ENCODE data around the gene KRTAP2-3. TPM values are rescaled to one million over a fixed set of nuclear protein-coding genes. Genes with fewer than 3 reads are reported as not detected.
"Not testable (repeated sequence)": the region's sequence is repeated elsewhere in the genome, so short reads cannot be mapped to it uniquely, and the experiment has no call there.

The KRTAP2-3 gene
- not detected for polyA plus RNA-seq (ENCODE audit: insufficient read length in 10 of 10)
- long read RNA-seq, donor 1, result 0 reads
- long read RNA-seq, donor 2, result 0 reads
- long read RNA-seq, donor 3, result 0 reads
- long read RNA-seq, donor 4, result 0 reads
- long read RNA-seq, donor 5, result 0 reads
- long read RNA-seq, donor 6, result 0 reads
- long read RNA-seq, donor 7, result 0 reads
- long read RNA-seq, donor 8, result 0 reads
- long read RNA-seq, donor 9, result 0 reads

GRCh38 chr17:41060052-41060604 lies at the start of gene KRTAP2-3:
TSS of gene KRTAP2-3 (minus strand) at chr17:41060114. CDS start at chr17:41060050, 64 bp downstream.
- DNase-seq, result peak in 1 of 3 donors; percentile 92

- DNase-seq, result not testable (repeated sequence)
Measured at GRCh38 chr17:41108728-41109386, 48.9 kb upstream of the KRTAP2-3 start.

- no peak for DNase-seq
Measured at GRCh38 chr17:41107941-41108450, 48.1 kb upstream of the KRTAP2-3 start.

- not testable (repeated sequence) for DNase-seq
Measured at GRCh38 chr17:41105347-41105746, 45.4 kb upstream of the KRTAP2-3 start, which contains the start of gene KRTAP4-9. TSS of gene KRTAP4-9 (plus strand) at chr17:41105389. CDS start at chr17:41105389, 0 bp downstream.

GRCh38 chr17:41104386-41105038 lies 44.6 kb upstream of the KRTAP2-3 start:
- DNase-seq, result peak in 1 of 3 donors; percentile 61

GRCh38 chr17:41103896-41104295 lies 44.0 kb upstream of the KRTAP2-3 start:
- DNase-seq, result no peak

GRCh38 chr17:41101586-41102259 lies 41.8 kb upstream of the KRTAP2-3 start, which contains the start of gene KRTAP4-16:
TSS of gene KRTAP4-16 (minus strand) at chr17:41102209. CDS start at chr17:41102209, 0 bp downstream.
- DNase-seq, result no peak

GRCh38 chr17:41099682-41100480 lies 40.0 kb upstream of the KRTAP2-3 start:
- DNase-seq, result peak in 1 of 3 donors; percentile 70

GRCh38 chr17:41098481-41098880 lies 38.6 kb upstream of the KRTAP2-3 start:
- DNase-seq, result no peak

GRCh38 chr17:41098042-41098441 lies 38.1 kb upstream of the KRTAP2-3 start, which contains the start of gene KRTAP4-8:
TSS of gene KRTAP4-8 (minus strand) at chr17:41098142. CDS start at chr17:41098084, 58 bp downstream.
- no peak for DNase-seq

GRCh38 chr17:41096055-41096454 lies 36.1 kb upstream of the KRTAP2-3 start:
- no peak for DNase-seq

- not testable (repeated sequence) for DNase-seq
Measured at GRCh38 chr17:41088760-41089352, 28.9 kb upstream of the KRTAP2-3 start.

GRCh38 chr17:41084100-41084856 lies 24.4 kb upstream of the KRTAP2-3 start, which contains the start of gene KRTAP4-7:
TSS of gene KRTAP4-7 (plus strand) at chr17:41084150. CDS start at chr17:41084207, 57 bp downstream.
- DNase-seq, result not testable (repeated sequence)

- DNase-seq, result not testable (repeated sequence)
Measured at GRCh38 chr17:41083427-41083826, 23.5 kb upstream of the KRTAP2-3 start.

GRCh38 chr17:41082626-41083025 lies 22.7 kb upstream of the KRTAP2-3 start:
- no peak for DNase-seq

GRCh38 chr17:41076788-41077187 lies 16.9 kb upstream of the KRTAP2-3 start:
- no peak for DNase-seq

- DNase-seq, result no peak
Measured at GRCh38 chr17:41073676-41074075, 13.8 kb upstream of the KRTAP2-3 start.

GRCh38 chr17:41071606-41072360 lies 11.9 kb upstream of the KRTAP2-3 start:
- DNase-seq, result no peak

Measured in muscle of back (tissue), 13 donors.